22Rv1 (cell line): ENCODE results near the gene INSYN1.
A peak's percentile ranks its signal among the peaks of the same experiment; 100 is the strongest.
"Not testable (repeated sequence)": the region's sequence is repeated elsewhere in the genome, so short reads cannot be mapped to it uniquely, and the experiment has no call there.

Experiments
- H3K27ac ChIP-seq: fragments of 450-650 bp; 2 replicates; pipeline ENCODE4 v1.5.1; 2017
- CTCF ChIP-seq: fragments of 450-650 bp; IDR thresholded peaks from 2 replicates; pipeline ENCODE4 v1.5.1; 2017; ENCODE audit warnings: mild to moderate bottlenecking
- ZFX ChIP-seq: fragments of 450-650 bp; IDR thresholded peaks from 2 replicates; pipeline ENCODE4 v1.6.1; 2017; ENCODE audit warnings: antibody characterized with exemption, borderline replicate concordance

INSYN1 gene

GRCh38 chr15:73709241-73709640, 43.9 kb downstream of the INSYN1 start:
- H3K27ac ChIP-seq, result no peak overlapping the region
- TF ChIP-seq ZFX, result no peak
- TF ChIP-seq CTCF, result no peak

DNA sequence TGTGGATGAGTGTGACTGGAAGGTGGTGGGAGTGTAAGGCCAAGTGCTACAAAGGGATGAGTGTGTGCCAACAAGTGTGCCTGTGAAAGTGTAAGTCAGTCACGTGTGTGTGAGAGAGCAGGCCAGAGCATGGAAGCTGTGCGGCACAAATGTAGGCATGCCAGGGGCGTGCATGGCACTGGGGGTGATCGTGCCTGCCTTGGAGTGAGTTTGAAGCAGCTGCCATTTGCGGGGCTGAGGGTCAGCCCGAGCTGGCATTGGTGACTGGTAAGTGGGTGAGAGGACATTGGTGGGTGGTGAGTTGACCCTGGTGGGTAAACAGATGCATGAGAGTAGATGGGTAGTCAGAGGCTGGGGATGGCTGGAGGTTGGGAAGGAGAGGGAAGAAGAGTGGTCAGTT, 44.5 kb downstream of the INSYN1 start:
- H3K27ac ChIP-seq, result no peak overlapping the region
- TF ChIP-seq CTCF (no peak), ZFX (no peak)

- peak; percentile 91 for TF ChIP-seq CTCF
- no peak for TF ChIP-seq ZFX
- no peak overlapping the region for H3K27ac ChIP-seq
Observed at GRCh38 chr15:73704869-73705645, 48.1 kb downstream of the INSYN1 start.

GRCh38 chr15:73704142-73704868, 48.8 kb downstream of the INSYN1 start:
- not testable (repeated sequence) for H3K27ac ChIP-seq

GRCh38 chr15:73703601-73704000, 49.5 kb downstream of the INSYN1 start:
- H3K27ac ChIP-seq, result not testable (repeated sequence)

DNA sequence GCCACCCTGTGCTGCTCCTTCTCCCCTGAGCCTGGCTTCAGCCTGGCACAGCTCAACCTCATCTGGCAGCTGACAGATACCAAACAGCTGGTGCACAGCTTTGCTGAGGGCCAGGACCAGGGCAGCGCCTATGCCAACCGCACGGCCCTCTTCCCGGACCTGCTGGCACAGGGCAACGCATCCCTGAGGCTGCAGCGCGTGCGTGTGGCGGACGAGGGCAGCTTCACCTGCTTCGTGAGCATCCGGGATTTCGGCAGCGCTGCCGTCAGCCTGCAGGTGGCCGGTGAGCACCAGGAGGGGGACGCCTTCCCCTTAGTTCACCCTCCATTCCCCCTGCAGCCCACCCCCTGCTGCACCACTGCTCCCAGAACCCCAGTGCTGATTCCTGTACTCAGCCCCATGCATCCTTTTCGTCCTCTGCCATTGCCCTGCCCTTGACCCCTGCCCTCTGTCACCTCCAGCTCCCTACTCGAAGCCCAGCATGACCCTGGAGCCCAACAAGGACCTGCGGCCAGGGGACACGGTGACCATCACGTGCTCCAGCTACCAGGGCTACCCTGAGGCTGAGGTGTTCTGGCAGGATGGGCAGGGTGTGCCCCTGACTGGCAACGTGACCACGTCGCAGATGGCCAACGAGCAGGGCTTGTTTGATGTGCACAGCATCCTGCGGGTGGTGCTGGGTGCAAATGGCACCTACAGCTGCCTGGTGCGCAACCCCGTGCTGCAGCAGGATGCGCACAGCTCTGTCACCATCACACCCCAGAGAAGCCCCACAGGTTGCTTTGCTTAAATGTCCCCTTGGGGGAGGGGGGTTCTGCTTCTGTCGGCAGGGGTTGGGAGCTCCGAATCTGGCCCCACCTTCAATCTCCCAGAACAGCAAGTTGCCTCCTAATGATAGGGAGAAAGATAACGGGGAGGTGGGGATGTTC, 50.6 kb downstream of the INSYN1 start:
- H3K27ac ChIP-seq, result not testable (repeated sequence)

DNA sequence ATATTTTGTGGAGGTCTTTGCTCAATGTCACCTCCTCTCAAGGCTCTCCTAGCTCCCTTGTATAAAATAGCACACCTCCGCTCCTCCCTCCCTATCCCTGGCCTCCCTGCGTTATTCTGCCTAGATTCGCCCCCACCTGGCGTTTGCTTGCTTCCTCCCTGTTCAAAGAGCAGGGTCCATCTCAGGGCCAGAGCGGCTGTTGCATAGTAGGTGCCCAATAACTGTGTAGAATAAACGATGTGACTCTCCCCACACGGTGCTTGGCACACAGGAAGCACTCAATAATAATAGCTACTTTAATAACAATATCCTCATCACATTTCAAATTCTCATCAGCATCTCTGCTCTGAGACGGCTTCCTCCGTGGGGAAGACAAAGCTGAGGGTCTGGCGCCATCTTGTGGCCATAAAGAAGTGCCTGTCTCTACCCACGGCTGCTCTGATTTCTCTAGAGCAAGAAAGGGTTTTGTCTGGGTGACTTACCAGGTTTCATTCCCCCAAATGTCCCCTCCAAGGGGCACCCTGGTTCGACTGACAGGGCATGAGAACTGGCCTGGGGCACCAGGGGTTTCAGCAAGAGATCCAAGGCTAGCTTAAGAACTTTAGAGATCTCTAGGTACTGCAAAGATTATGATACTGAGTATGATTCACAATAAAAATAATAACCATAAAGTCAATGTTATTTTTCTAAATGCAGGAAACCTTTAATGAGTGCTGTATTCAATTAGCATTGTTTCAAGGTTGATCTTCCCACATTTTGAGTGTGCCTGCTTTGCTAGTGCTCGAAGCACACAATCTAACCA, 52.9 kb downstream of the INSYN1 start:
- TF ChIP-seq ZFX, result no peak
- peak; percentile 89 for TF ChIP-seq CTCF
- H3K27ac ChIP-seq, result no peak overlapping the region

- no peak for TF ChIP-seq ZFX
- TF ChIP-seq CTCF, result no peak
- H3K27ac ChIP-seq, result no peak overlapping the region
Observed at GRCh38 chr15:73699249-73700040, 53.7 kb downstream of the INSYN1 start.
